ENCODE results near the gene WSB2.

Gene WSB2

GRCh38 chr12:117998719-117999118 is 62.3 kb downstream of the WSB2 start:
- Mint-ChIP-seq H3K4me3 (no peak overlapping the region), H3K27me3 (no peaks in the 10 kb centered on the region)
- no peak for ATAC-seq

GRCh38 chr12:117994551-117995438 is 66.2 kb downstream of the WSB2 start:
- Mint-ChIP-seq H3K4me3 (no peak overlapping the region), H3K4me1 (no peaks in the 10 kb centered on the region), H3K27me3 (peaks cover 7% of the 10 kb centered on the region), H3K27ac (no peak overlapping the region), H3K9me3 (peaks cover 7 to 13% of the 10 kb centered on the region in 2 donors)
- ATAC-seq (no peak), DNase-seq (no peak)

More at GRCh38 chr12:117998719-117999118, 62.3 kb downstream of the WSB2 start:
- Mint-ChIP-seq H3K27ac (no peak overlapping the region), H3K9me3 (peaks cover 5 to 15% of the 10 kb centered on the region in 2 donors), H3K4me1 (no peaks in the 10 kb centered on the region)
- no peak for DNase-seq

- H3K27ac Mint-ChIP-seq: no peak overlapping the region
These were observed 74.1 kb downstream of the WSB2 start for GRCh38 chr12:117986705-117987469.

GRCh38 chr12:117985182-117985581 is 75.8 kb downstream of the WSB2 start:
- no peak for DNase-seq
- no peak for ATAC-seq
- Mint-ChIP-seq H3K9me3 (peaks cover 0 to 6% of the 10 kb centered on the region in 2 donors), H3K27ac (no peak overlapping the region), H3K27me3 (peaks cover 8% of the 10 kb centered on the region), H3K4me1 (no peaks in the 10 kb centered on the region), H3K4me3 (no peak overlapping the region)

More at GRCh38 chr12:117986705-117987469, 74.1 kb downstream of the WSB2 start:
- DNase-seq (no peak), ATAC-seq (no peak)
- Mint-ChIP-seq H3K9me3 (peaks cover 4 to 6% of the 10 kb centered on the region in 2 donors), H3K4me3 (no peak overlapping the region), H3K27me3 (peaks cover 15% of the 10 kb centered on the region), H3K4me1 (no peaks in the 10 kb centered on the region)

All from stimulated activated naive CD8-positive, alpha-beta T cell treated with anti-CD3 and anti-CD28 coated beads, Interleukin-15, amount 100 ng/mL, for 72 hours (primary cell).